ENCODE measurements around the gene CCDC187. TPM values are rescaled to one million over a fixed set of nuclear protein-coding genes. Genes with fewer than 3 reads are reported as not detected.

The CCDC187 gene
- total RNA-seq, 1 experiment from 2014 or later: 0.11 TPM

GRCh38 chr9:136351252-136351800, 47.4 kb upstream of the CCDC187 start:
- no peaks in the 10 kb centered on the region for H3K9me3 Mint-ChIP-seq (ENCODE audit: unreplicated experiment)
- no peaks in the 10 kb centered on the region for H3K27me3 Mint-ChIP-seq (ENCODE audit: insufficient read depth, unreplicated experiment)
- no peak overlapping the region for H3K4me3 Mint-ChIP-seq (ENCODE audit: unreplicated experiment)
- Histone ChIP-seq H3K4me1 (peaks cover 18% of the 10 kb centered on the region), H3K9me3 (no peaks in the 10 kb centered on the region), H3K4me3 (ENCODE audit: low read depth, low read length) (no peak overlapping the region), H3K27me3 (replicated peaks; ENCODE audit: control insufficient read depth, insufficient read depth, low read length) (no peaks in the 10 kb centered on the region), H3K36me3 (ENCODE audit: control insufficient read depth, insufficient read depth, low read length) (no peaks in the 10 kb centered on the region)
- POLR2A ChIA-PET: no interaction called here
- no peak for DNase-seq
- H3K27ac Mint-ChIP-seq (ENCODE audit: unreplicated experiment): no peak overlapping the region
- no TSS peak for BruUV-seq (replicated peaks)
- CTCF ChIA-PET: no interaction called here
- H3K4me1 Mint-ChIP-seq (ENCODE audit: low read depth, unreplicated experiment): no peaks in the 10 kb centered on the region
- TF ChIP-seq, protein P1, sequence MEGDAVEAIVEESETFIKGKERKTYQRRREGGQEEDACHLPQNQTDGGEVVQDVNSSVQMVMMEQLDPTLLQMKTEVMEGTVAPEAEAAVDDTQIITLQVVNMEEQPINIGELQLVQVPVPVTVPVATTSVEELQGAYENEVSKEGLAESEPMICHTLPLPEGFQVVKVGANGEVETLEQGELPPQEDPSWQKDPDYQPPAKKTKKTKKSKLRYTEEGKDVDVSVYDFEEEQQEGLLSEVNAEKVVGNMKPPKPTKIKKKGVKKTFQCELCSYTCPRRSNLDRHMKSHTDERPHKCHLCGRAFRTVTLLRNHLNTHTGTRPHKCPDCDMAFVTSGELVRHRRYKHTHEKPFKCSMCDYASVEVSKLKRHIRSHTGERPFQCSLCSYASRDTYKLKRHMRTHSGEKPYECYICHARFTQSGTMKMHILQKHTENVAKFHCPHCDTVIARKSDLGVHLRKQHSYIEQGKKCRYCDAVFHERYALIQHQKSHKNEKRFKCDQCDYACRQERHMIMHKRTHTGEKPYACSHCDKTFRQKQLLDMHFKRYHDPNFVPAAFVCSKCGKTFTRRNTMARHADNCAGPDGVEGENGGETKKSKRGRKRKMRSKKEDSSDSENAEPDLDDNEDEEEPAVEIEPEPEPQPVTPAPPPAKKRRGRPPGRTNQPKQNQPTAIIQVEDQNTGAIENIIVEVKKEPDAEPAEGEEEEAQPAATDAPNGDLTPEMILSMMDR (IDR thresholded peaks at IDR 0.05; ENCODE audit: insufficient read depth in 1 of 2, low read depth in 1 of 2, low read length in 1 of 2, severe bottlenecking in 1 of 2, unreplicated experiment in 1 of 2): no peak
- intact Hi-C loops (cut with micrococcal nuclease; ENCODE audit: unreplicated experiment): no loop called here
- H3K36me3 Mint-ChIP-seq (ENCODE audit: insufficient read depth, unreplicated experiment): peaks cover 51% of the 10 kb centered on the region

DNA sequence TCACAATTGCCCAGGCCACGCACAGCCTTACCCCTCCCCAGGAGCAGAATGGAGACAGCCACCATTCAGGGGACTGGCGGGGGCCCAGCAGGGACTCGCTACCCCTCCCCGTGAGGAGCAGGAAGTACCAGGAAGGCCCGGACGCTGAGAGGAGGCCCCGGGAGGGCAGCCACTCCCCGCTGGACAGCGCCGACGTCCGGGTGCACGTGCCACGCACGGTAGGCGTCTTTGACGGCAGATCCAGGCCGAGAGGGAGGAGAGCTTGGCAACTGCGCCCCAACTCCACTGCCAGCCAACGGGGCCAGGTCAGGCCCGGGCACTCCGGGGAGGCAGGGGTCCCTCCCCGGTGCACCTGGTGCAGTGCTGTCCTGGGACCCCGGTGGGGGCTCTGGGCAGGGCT, 45.7 kb upstream of the CCDC187 start:
- CTCF ChIA-PET: no interaction called here
- no peak overlapping the region for H3K27ac Mint-ChIP-seq (ENCODE audit: unreplicated experiment)
- no peaks in the 10 kb centered on the region for H3K9me3 Mint-ChIP-seq (ENCODE audit: unreplicated experiment)
- Histone ChIP-seq H3K4me3 (ENCODE audit: low read depth, low read length) (no peak overlapping the region), H3K9me3 (no peaks in the 10 kb centered on the region), H3K27me3 (replicated peaks; ENCODE audit: control insufficient read depth, insufficient read depth, low read length) (no peaks in the 10 kb centered on the region), H3K36me3 (ENCODE audit: control insufficient read depth, insufficient read depth, low read length) (no peaks in the 10 kb centered on the region), H3K4me1 (peaks cover 30% of the 10 kb centered on the region)
- H3K4me3 Mint-ChIP-seq (ENCODE audit: unreplicated experiment): peak overlapping the region; percentile 16
- H3K4me1 Mint-ChIP-seq (ENCODE audit: low read depth, unreplicated experiment): no peaks in the 10 kb centered on the region
- H3K36me3 Mint-ChIP-seq (ENCODE audit: insufficient read depth, unreplicated experiment): peaks cover 62% of the 10 kb centered on the region
- TF ChIP-seq, protein P1 (IDR thresholded peaks at IDR 0.05; ENCODE audit: insufficient read depth in 1 of 2, low read depth in 1 of 2, low read length in 1 of 2, severe bottlenecking in 1 of 2, unreplicated experiment in 1 of 2): no peak
- DNase-seq: no peak
- intact Hi-C loops (cut with micrococcal nuclease; ENCODE audit: unreplicated experiment): no loop called here
- no TSS peak for BruUV-seq (replicated peaks)
- POLR2A ChIA-PET: no interaction called here
- H3K27me3 Mint-ChIP-seq (ENCODE audit: insufficient read depth, unreplicated experiment): no peaks in the 10 kb centered on the region

- H3K4me1 ChIP-seq: peaks cover 22% of the 10 kb centered on the region
- H3K36me3 ChIP-seq (ENCODE audit: control insufficient read depth, insufficient read depth, low read length): no peaks in the 10 kb centered on the region
- H3K4me1 Mint-ChIP-seq (ENCODE audit: low read depth, unreplicated experiment): no peaks in the 10 kb centered on the region
- no peaks in the 10 kb centered on the region for H3K9me3 ChIP-seq
- no peaks in the 10 kb centered on the region for H3K9me3 Mint-ChIP-seq (ENCODE audit: unreplicated experiment)
- no peak overlapping the region for H3K4me3 ChIP-seq (ENCODE audit: low read depth, low read length)
- BruUV-seq (replicated peaks): no TSS peak
- no peaks in the 10 kb centered on the region for H3K27me3 ChIP-seq (replicated peaks; ENCODE audit: control insufficient read depth, insufficient read depth, low read length)
- TF ChIP-seq, protein P1 (IDR thresholded peaks at IDR 0.05; ENCODE audit: insufficient read depth in 1 of 2, low read depth in 1 of 2, low read length in 1 of 2, severe bottlenecking in 1 of 2, unreplicated experiment in 1 of 2): no peak
- POLR2A ChIA-PET: no interaction called here
- intact Hi-C loops (cut with micrococcal nuclease; ENCODE audit: unreplicated experiment): no loop called here
- no peak for DNase-seq
- no peaks in the 10 kb centered on the region for H3K27me3 Mint-ChIP-seq (ENCODE audit: insufficient read depth, unreplicated experiment)
- CTCF ChIA-PET: no interaction called here
- no peak overlapping the region for H3K27ac Mint-ChIP-seq (ENCODE audit: unreplicated experiment)
- H3K36me3 Mint-ChIP-seq (ENCODE audit: insufficient read depth, unreplicated experiment): peaks cover 62% of the 10 kb centered on the region
- H3K4me3 Mint-ChIP-seq (ENCODE audit: unreplicated experiment): no peak overlapping the region
These were observed 44.8 kb upstream of the CCDC187 start for GRCh38 chr9:136348691-136349090.
